NT2/D1 (cell line): ENCODE data around the gene COBL.

Source experiments
- YY1 ChIP-seq: IDR thresholded peaks from 2 replicates; pipeline ENCODE4 v1.6.1; 2011; ENCODE audit not compliant: insufficient read length, insufficient read depth
- ZNF274 ChIP-seq: IDR thresholded peaks from 2 replicates; pipeline ENCODE4 v1.6.1; 2011; ENCODE audit warnings: mild to moderate bottlenecking, low read depth, low read length

GRCh38 chr7:50983850-50984249 lies 332.8 kb downstream of the COBL start:
- TF ChIP-seq ZNF274 (no peak), YY1 (no peak)
